Measurements from ENCODE around the gene CRYBB1.

The CRYBB1 gene

DNA sequence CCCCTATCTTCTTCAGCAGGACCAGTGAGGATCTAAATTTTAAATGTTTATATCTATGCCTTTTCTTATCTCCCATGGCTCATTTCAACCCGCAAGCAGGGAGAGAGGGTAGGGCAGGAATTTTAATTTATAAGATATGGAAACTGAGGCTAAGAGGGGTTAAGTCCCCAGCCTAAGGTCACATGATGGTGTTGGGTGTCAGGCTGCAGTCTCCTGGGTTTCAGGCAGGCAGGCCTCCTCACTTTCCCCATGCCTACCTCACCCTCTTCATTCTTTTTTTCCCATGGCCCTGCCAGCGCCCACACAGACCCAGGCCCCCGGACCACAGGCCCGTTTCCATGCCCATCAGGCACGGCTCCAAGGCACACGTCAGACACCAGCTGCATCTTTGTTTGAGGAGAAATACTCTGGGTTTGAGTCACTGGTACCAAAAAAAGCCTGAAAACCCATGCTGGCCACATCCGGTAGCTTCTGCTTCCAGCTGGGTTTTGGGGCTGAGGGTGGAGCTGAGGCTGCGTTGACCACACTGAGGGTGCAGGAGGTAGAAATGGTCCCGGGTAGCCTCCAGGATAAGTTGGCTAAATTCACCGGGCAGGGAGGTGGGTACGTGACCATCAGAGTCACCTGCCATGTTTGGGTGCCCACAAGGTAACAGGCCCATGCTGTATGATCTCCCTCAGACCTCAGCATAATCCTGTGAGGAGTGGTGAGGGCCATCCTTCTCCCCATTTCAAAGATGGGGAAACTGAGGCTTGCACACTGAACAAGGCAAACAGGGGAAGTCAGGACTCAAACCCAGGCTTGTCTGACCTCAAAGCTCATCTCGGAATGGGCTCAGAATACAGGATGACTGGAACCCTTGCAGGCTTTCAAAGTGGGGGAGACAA lies 7.5 kb downstream of the CRYBB1 start:
- TF ChIP-seq, protein P1, sequence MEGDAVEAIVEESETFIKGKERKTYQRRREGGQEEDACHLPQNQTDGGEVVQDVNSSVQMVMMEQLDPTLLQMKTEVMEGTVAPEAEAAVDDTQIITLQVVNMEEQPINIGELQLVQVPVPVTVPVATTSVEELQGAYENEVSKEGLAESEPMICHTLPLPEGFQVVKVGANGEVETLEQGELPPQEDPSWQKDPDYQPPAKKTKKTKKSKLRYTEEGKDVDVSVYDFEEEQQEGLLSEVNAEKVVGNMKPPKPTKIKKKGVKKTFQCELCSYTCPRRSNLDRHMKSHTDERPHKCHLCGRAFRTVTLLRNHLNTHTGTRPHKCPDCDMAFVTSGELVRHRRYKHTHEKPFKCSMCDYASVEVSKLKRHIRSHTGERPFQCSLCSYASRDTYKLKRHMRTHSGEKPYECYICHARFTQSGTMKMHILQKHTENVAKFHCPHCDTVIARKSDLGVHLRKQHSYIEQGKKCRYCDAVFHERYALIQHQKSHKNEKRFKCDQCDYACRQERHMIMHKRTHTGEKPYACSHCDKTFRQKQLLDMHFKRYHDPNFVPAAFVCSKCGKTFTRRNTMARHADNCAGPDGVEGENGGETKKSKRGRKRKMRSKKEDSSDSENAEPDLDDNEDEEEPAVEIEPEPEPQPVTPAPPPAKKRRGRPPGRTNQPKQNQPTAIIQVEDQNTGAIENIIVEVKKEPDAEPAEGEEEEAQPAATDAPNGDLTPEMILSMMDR (IDR thresholded peaks at IDR 0.05): no peak

DNA sequence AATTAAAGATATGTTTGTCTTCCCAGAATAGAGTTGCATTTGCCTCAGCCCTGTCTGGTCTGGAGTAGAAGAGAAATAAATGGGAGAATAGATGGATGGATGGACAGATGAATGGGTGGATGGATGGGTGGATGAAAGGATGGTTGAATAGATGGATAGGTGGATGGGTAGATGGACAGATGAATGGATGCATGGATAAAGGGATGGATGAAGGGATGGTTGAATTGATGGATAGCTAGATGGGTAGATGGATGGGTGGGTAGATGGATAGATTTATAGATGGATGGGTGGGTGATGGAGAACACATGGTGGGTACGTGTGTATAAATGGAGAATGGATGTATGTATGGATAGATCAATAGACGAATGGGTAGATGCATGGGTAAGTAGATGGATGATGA lies 8.5 kb downstream of the CRYBB1 start:
- TF ChIP-seq, protein P1 (IDR thresholded peaks at IDR 0.05): no peak

DNA sequence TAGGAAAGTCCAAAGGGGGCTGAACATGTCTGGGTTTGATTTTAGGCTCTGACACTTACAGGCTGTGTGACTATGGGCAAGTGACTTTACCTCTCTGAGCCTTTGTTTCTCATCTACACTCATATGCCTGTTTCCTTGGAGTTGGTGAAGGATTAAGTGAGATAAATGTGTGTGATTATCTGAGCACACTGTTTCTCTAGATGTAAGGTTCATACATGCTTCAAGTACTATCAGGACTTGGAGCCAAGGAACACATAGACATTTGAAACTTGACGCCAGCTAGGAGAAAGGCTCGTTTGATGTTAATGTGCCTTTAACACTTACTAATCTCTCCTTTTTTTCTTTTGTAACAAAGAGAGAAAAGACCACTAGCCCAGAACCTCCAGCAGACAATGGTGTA lies 9.7 kb downstream of the CRYBB1 start:
- TF ChIP-seq, protein P1 (IDR thresholded peaks at IDR 0.05): no peak

DNA sequence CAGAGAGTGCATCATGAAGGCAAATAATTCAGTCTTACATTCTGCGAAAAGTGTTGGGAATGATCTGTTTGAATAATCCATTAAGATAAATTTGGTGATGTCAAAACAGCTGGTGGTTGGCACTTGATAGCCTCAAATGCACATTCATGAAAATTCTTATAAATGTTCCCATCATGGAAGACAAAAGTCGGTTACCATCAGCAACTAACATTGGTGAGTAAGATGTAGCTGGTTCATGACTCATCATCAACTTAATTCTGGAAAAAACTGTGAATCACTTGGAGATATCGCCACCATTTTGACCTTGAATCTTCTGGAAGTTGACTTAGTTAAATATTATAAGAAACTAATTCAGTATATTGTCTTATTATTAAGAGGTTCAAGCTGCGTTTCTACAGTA lies 11.2 kb downstream of the CRYBB1 start:
- TF ChIP-seq, protein P1 (IDR thresholded peaks at IDR 0.05): no peak

DNA sequence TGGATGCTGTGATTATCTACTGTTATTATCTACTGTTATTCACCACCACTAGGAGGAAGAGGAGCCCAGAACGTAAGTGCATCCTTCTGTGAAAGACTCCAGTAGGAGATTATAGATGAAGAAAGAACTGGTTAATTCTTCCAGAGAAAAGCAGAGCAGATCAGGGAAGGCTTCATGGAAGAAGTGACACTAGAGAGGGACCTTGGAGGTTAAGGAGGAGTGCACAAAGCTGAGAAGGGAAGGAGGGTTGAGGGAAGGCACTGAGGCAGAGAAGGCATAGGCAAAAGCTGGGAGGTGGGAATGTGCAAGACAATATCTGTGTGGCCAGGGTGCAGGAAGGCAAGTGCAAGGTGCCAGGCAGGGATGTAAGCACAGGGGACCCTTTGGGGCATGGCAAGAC lies 13.5 kb downstream of the CRYBB1 start:
- TF ChIP-seq, protein P1 (IDR thresholded peaks at IDR 0.05): no peak

DNA sequence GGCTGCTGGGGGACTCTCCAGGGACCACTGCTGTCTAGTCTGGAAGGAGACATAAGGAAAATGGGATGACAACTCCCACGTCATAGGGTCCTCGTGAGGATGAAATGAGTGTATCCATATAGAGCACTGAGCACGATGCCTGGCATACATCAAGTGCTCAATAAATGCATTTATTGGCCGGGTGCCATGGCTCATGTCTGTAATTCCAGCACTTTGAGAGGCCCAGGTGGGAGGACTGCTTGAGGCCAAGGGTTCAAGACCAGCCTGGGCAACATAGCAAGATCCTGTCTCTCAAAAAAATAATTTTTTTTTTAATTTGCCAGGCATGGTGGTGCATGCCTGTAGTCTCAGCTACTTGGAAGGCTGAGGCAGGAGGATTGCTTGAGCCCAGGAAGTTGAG lies 15.7 kb downstream of the CRYBB1 start:
- TF ChIP-seq, protein P1 (IDR thresholded peaks at IDR 0.05): no peak

DNA sequence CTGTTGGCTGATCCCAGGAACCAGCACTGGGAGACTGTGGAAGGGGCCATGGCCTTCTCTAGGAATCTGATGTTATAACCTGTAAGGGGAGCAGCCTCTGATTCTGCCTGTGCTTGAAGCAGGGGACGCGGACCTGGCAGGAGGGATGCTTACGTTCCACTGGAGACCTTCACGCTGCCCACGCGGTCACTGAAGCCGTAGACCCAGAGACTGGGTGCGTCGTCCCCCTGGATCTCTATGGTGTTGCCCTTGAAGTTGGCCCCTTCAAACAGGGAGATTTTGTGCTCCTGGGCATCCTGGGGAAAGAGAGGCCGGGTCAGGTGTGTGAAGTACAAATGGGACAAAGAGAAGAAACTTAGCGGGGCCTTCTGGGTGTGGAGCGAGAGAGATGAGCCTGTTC lies 16.1 kb downstream of the CRYBB1 start:
- TF ChIP-seq, protein P1 (IDR thresholded peaks at IDR 0.05): no peak

All from LNCAP (cell line).